HUES64 (cell line): ENCODE data around the gene TERT.
"Not testable (repeated sequence)": the region's sequence is repeated elsewhere in the genome, so short reads cannot be mapped to it uniquely, and the experiment has no call there.

Experiments used
- H3K27ac ChIP-seq: 2 replicates; pipeline ENCODE4 v1.7.0; 2013; ENCODE audit warnings: low read depth, low read length, inconsistent platforms
- H3K27me3 ChIP-seq: 2 replicates; pipeline ENCODE4 v1.6.1; 2013; ENCODE audit warnings: mild to moderate bottlenecking, low read length; ENCODE audit not compliant: insufficient read depth
- H3K36me3 ChIP-seq: 2 replicates; pipeline ENCODE4 v1.6.1; 2013; ENCODE audit warnings: mild to moderate bottlenecking, low read length; ENCODE audit not compliant: insufficient read depth
- H3K4me1 ChIP-seq: 2 replicates; pipeline ENCODE4 v1.6.1; 2013; ENCODE audit warnings: mild to moderate bottlenecking, low read length, moderate library complexity; ENCODE audit not compliant: insufficient read depth
- H3K4me3 ChIP-seq: 2 replicates; pipeline ENCODE4 v1.5.1; 2013; ENCODE audit warnings: mild to moderate bottlenecking, low read length, moderate library complexity
- H3K9ac ChIP-seq: 2 replicates; pipeline ENCODE4 v1.6.1; 2013; ENCODE audit warnings: mild to moderate bottlenecking, low read depth, low read length
- H3K9me3 ChIP-seq: 2 replicates; pipeline ENCODE4 v1.6.1; 2013; ENCODE audit warnings: low read depth, low read length; ENCODE audit not compliant: insufficient read depth
- WGBS: fragments of 150-250, 120-280 bp; methylation state at CpG from one replicate; pipeline ENCODE4 v1.1.7; 2013; ENCODE audit warnings: missing lambda C conversion rate; 5-methylcytosine and 5-hydroxymethylcytosine counted together

Gene TERT

GRCh38 chr5:1272201-1272600, 22.7 kb downstream of the TERT start:
- H3K27me3 ChIP-seq, result no peaks in the 10 kb centered on the region
- H3K9ac ChIP-seq, result no peak overlapping the region
- H3K4me1 ChIP-seq, result no peaks in the 10 kb centered on the region
- WGBS, result 96% methylated on average over 17 of the region's 21 CpGs
- H3K4me3 ChIP-seq, result no peak overlapping the region
- peaks cover 26% of the 10 kb centered on the region for H3K36me3 ChIP-seq
- no peak overlapping the region for H3K27ac ChIP-seq
- H3K9me3 ChIP-seq, result no peaks in the 10 kb centered on the region

- no peaks in the 10 kb centered on the region for H3K9me3 ChIP-seq
- H3K27ac ChIP-seq, result no peak overlapping the region
- WGBS, result 97% methylated on average over 39 of the region's 39 CpGs
- no peak overlapping the region for H3K9ac ChIP-seq
- no peaks in the 10 kb centered on the region for H3K27me3 ChIP-seq
- no peak overlapping the region for H3K4me3 ChIP-seq
- peaks cover 31% of the 10 kb centered on the region for H3K36me3 ChIP-seq
- no peaks in the 10 kb centered on the region for H3K4me1 ChIP-seq
Measured at GRCh38 chr5:1270933-1271914, 23.6 kb downstream of the TERT start.

DNA sequence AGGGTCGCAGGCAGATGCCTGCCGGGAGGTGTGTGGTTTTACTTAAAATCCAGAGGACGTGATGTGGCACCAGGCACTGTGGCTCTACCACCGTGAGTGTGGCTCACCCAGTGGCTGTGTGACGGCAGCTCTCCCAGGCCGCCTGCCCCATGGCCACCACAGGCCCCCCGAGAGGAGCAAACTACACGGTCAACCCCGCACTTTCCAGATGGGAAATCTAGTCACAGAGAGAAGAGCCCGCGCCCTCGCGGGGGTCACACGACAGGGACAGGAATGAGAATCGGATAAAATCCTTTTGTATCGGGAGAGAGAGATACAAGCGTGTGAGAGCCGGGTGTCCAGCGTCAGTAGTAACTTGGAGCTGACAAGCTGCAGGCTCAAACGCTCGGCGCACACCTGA, 24.4 kb downstream of the TERT start:
- H3K27me3 ChIP-seq, result no peaks in the 10 kb centered on the region
- H3K9ac ChIP-seq, result no peak overlapping the region
- no peaks in the 10 kb centered on the region for H3K9me3 ChIP-seq
- 96% methylated on average over 22 of the region's 22 CpGs for WGBS
- H3K27ac ChIP-seq, result no peak overlapping the region
- H3K36me3 ChIP-seq, result peaks cover 34% of the 10 kb centered on the region
- H3K4me3 ChIP-seq, result no peak overlapping the region
- no peaks in the 10 kb centered on the region for H3K4me1 ChIP-seq

GRCh38 chr5:1268666-1269065, 26.2 kb downstream of the TERT start:
- H3K9me3 ChIP-seq, result 0 out of 2 replicates have a peak, but pooled peaks cover 3% of the 10 kb centered on the region
- peaks cover 46% of the 10 kb centered on the region for H3K36me3 ChIP-seq
- WGBS, result 95% methylated on average over 13 of the region's 13 CpGs
- H3K4me1 ChIP-seq, result no peaks in the 10 kb centered on the region
- no peak overlapping the region for H3K27ac ChIP-seq
- no peak overlapping the region for H3K4me3 ChIP-seq
- no peaks in the 10 kb centered on the region for H3K27me3 ChIP-seq
- no peak overlapping the region for H3K9ac ChIP-seq

- no peak overlapping the region for H3K4me3 ChIP-seq
- peaks cover 4% of the 10 kb centered on the region; the same call in 1 of the 2 replicates for H3K9me3 ChIP-seq
- WGBS, result 95% methylated on average over 13 of the region's 13 CpGs
- no peaks in the 10 kb centered on the region for H3K4me1 ChIP-seq
- peaks cover 50% of the 10 kb centered on the region for H3K36me3 ChIP-seq
- H3K9ac ChIP-seq, result no peak overlapping the region
- H3K27me3 ChIP-seq, result no peaks in the 10 kb centered on the region
- H3K27ac ChIP-seq, result no peak overlapping the region
Measured at GRCh38 chr5:1268056-1268455, 26.8 kb downstream of the TERT start.

- not testable (repeated sequence) for H3K9me3 ChIP-seq, H3K9ac ChIP-seq, H3K27me3 ChIP-seq, H3K4me3 ChIP-seq, H3K4me1 ChIP-seq, H3K27ac ChIP-seq
- 90% methylated on average over 3 of the region's 5 CpGs for WGBS
- peaks cover 56% of the 10 kb centered on the region for H3K36me3 ChIP-seq
Measured at GRCh38 chr5:1267464-1267863, 27.4 kb downstream of the TERT start.

- Histone ChIP-seq H3K27me3 (no peaks in the 10 kb centered on the region), H3K36me3 (peaks cover 61% of the 10 kb centered on the region), H3K9ac (no peak overlapping the region), H3K9me3 (peaks cover 17% of the 10 kb centered on the region), H3K27ac (no peak overlapping the region), H3K4me3 (no peak overlapping the region), H3K4me1 (no peaks in the 10 kb centered on the region)
- WGBS, result 87% methylated on average over 9 of the region's 9 CpGs
Measured at GRCh38 chr5:1266791-1267190, 28.1 kb downstream of the TERT start.

DNA sequence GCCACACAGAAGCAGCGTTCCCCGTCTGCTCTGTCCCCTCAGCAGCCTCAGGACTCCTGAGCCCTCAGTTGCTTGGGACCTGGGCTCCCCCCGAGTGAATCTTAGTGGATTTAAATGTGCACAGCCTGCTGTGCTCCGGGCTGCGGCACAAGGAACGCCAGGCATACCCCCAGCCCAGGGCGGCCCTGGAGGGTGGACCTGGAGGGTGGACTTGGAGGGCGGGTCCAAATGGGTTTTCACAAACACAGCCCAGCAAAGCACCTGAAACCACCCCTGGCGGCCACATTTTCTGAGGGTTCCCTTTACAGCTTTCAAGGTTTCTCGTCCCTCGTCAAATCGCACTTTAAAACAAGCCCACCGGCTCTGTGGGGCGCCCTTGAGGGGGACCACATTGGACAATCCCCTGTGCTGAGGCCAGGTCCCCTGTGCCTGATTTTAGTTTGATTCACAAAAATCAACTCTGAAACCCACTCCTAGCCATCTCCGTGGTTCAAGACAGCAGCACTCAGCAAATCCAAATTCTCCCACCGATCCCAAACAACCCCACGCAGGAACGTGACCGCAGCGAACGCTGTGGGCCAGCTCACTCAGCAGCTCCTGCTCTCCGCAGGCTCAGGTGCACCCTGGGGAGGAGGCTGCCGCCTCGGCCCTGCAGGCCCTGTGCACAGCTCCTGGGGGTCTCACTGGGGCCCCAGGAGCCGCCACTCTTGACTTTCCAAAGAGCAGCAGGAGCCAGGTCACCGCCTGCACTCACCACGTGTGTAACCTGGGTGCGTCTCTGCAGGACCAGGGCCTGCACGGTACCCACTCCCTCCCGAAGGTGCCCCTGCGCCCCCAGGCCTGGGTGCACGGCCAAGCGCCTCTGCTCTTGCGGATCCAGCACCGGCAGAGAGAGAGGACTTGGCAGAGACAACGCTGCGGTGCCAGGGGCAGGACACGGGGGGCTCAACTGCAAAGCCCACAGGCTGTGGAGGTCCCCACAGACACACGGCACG, 29.1 kb downstream of the TERT start:
- H3K9ac ChIP-seq, result no peak overlapping the region
- no peaks in the 10 kb centered on the region for H3K27me3 ChIP-seq
- H3K36me3 ChIP-seq, result peaks cover 63% of the 10 kb centered on the region
- WGBS, result 94% methylated on average over 40 of the region's 40 CpGs
- peaks cover 21% of the 10 kb centered on the region for H3K9me3 ChIP-seq
- H3K4me1 ChIP-seq, result no peaks in the 10 kb centered on the region
- no peak overlapping the region for H3K27ac ChIP-seq
- no peak overlapping the region for H3K4me3 ChIP-seq

GRCh38 chr5:1265026-1265425, 29.8 kb downstream of the TERT start:
- Histone ChIP-seq H3K4me1 (no peaks in the 10 kb centered on the region), H3K36me3 (peaks cover 62% of the 10 kb centered on the region), H3K4me3 (no peak overlapping the region), H3K9ac (no peak overlapping the region), H3K27ac (no peak overlapping the region), H3K27me3 (no peaks in the 10 kb centered on the region), H3K9me3 (peaks cover 21% of the 10 kb centered on the region)
- WGBS, result 88% methylated on average over 15 of the region's 15 CpGs

DNA sequence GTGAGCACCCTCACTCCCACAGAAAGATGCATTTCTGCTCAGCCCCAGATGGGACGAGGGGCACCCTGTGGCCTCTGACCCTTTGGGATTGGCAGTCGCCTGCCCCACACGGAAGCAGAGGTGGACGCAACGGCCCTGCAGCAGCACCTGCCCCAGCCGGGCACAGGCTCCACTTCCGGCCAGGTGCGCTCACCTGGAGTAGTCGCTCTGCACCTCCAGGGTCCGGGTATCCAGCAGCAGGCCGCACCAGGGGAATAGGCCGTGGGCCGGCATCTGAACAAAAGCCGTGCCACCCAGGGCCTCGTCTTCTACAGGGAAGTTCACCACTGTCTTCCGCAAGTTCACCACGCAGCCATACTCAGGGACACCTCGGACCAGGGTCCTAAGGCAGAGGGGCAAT, 30.7 kb downstream of the TERT start:
- H3K4me1 ChIP-seq, result no peaks in the 10 kb centered on the region
- H3K9ac ChIP-seq, result no peak overlapping the region
- H3K4me3 ChIP-seq, result no peak overlapping the region
- H3K36me3 ChIP-seq, result peaks cover 59% of the 10 kb centered on the region
- 96% methylated on average over 18 of the region's 18 CpGs for WGBS
- H3K9me3 ChIP-seq, result peaks cover 21% of the 10 kb centered on the region
- no peak overlapping the region for H3K27ac ChIP-seq
- H3K27me3 ChIP-seq, result no peaks in the 10 kb centered on the region

GRCh38 chr5:1262381-1262780, 32.5 kb downstream of the TERT start:
- H3K27ac ChIP-seq, result no peak overlapping the region
- peaks cover 21% of the 10 kb centered on the region for H3K9me3 ChIP-seq
- H3K4me3 ChIP-seq, result no peak overlapping the region
- no peak overlapping the region for H3K9ac ChIP-seq
- peaks cover 52% of the 10 kb centered on the region for H3K36me3 ChIP-seq
- H3K4me1 ChIP-seq, result no peaks in the 10 kb centered on the region
- H3K27me3 ChIP-seq, result no peaks in the 10 kb centered on the region
- 96% methylated on average over 1 of the region's 1 CpG for WGBS
